Measurements from ENCODE around the gene PRDM16. TPM values are rescaled to one million over a fixed set of nuclear protein-coding genes. Genes with fewer than 3 reads are reported as not detected.

PRDM16 gene
- total RNA-seq, 1 donor from 2014 or later = 15.9 TPM

DNA sequence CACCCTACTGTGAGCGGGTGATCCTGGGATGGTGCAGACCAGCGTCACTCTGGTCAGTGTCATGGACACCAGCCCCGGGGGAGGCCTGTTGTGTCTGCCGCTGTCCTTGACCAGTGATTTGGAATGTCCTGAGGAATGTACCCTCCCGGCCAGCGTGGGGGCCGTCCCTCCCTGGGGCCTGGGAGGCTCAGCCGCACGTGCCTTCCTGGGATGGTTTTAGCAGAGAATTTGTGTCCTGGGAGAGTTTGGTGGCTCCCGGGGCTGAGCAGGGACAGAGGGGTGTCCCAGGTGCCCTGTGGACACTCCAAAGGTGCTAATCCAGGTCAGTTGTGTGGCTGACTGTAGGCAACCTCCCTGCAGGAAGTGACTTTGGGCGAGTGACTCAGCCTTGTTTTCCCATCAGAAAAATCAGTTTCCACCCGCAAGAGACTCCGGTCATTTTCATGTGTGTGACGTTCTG is 391.7 kb downstream of the PRDM16 start:
- DNase-seq (ENCODE audit: low spot score) = no peak

DNA sequence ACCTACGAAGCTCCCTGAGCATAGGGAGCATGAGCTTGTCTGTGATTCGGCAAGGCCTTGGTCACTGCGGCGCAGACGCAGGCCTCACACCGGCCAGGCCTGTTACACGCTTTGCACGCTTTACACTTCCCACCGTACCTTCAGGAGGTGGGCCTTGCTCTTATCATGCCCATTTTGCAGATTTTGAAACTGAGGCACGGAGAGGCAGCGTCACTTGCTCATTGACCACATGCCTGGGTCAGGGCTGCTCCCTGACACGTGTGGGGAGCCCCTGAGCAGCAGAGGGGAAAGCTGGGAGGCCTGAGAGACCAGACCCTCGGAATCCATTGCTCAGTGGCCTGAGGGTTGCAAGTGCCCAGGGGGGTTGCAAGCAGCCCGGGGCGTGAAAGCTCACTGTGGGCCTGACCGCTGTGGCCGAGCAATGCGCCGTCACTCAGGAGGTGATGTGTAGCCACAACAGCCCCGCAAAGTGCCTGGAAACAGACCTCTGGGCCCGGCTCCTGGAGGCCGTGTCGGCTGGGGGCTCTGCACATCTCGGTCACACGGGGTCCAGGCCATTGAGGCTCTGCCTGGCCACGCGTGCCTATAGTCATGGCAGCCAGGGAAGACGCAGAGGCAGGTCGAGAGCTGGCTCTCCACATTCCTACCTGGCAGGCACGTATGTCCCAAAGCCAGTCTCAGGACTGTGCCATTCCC is 392.4 kb downstream of the PRDM16 start:
- DNase-seq (ENCODE audit: low spot score) = no peak

DNA sequence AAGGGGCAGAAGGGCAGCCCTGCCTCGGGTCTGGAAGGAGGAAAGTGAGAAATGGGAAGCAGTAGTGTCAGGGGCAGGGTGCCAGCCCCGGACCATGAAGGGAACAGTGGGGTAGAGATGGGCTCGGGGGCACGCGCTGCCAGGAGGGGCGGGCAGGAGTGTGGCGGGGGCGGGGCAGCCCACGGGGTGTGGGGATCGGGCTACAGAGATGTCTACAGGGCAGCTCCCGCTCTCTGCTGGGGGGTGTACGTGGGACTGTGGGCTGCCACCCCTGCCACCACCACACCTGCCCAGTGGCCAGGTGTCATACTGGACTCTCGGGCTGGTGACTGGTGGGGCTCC is 392.9 kb downstream of the PRDM16 start:
- DNase-seq (ENCODE audit: low spot score) = no peak

DNA sequence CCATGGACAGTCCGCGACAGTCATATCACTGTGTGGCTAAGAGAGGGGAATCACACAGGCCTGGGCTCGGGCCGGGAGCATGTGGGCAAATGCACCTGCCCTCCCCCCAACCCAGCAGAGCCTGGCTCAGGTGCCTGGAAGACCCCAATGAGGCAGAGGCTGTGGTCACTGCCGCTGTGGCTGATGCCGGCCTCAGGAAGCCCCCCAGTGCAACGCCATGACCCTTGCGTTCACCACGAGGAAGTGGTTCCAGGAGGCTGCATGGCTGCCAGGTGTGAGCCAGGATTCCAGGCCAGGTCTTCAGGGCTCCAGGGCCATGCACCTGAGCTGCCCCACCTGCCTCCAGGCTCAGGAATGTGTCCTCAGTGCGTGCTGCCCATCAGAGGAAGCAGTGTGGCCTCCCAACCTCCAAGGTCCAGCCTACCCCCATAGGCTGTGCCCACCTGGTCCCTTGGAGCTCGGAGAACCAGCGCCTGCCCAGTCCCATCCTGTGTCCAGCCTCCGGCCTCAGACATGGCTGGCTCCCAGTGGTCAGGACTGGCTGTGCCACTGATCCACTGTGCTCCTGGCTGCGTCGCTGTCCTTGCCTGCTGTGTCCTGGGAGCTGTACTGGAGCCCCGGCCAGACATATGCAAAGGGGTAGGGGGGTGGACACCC is 393.5 kb downstream of the PRDM16 start:
- DNase-seq (ENCODE audit: low spot score) = no peak

DNA sequence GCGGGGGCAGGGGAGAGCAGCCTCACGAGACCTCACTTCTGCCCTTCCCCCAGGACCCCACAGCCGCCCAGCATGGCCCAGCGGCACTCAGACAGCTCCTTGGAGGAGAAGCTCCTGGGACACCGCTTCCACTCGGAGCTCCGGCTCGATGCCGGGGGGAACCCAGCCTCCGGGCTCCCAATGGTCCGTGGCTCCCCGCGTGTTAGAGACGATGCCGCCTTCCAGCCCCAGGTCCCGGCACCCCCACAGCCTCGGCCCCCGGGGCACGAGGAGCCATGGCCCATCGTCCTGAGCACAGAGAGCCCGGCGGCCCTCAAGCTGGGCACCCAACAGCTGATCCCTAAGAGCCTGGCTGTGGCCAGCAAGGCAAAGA is 394.0 kb downstream of the PRDM16 start:
- DNase-seq (ENCODE audit: low spot score) = no peak

DNA sequence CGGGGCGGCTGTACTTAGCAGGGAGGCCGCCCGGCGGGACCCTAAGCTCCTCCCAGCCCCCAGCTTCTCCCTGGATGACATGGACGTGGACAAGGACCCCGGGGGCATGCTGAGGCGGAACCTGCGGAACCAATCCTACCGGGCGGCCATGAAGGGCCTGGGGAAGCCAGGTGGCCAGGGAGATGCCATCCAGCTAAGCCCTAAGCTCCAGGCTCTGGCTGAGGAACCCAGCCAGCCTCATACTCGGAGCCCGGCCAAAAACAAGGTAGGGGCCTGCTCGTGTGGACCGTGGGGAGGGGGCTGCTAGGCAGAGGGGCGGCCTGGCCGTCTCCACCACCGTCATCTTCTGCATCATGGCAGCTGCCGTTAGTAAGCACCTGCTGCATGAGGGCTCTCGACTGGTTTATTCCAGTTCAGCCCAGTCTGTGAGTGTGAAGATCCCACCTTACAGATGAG is 394.4 kb downstream of the PRDM16 start:
- DNase-seq (ENCODE audit: low spot score) = no peak

DNA sequence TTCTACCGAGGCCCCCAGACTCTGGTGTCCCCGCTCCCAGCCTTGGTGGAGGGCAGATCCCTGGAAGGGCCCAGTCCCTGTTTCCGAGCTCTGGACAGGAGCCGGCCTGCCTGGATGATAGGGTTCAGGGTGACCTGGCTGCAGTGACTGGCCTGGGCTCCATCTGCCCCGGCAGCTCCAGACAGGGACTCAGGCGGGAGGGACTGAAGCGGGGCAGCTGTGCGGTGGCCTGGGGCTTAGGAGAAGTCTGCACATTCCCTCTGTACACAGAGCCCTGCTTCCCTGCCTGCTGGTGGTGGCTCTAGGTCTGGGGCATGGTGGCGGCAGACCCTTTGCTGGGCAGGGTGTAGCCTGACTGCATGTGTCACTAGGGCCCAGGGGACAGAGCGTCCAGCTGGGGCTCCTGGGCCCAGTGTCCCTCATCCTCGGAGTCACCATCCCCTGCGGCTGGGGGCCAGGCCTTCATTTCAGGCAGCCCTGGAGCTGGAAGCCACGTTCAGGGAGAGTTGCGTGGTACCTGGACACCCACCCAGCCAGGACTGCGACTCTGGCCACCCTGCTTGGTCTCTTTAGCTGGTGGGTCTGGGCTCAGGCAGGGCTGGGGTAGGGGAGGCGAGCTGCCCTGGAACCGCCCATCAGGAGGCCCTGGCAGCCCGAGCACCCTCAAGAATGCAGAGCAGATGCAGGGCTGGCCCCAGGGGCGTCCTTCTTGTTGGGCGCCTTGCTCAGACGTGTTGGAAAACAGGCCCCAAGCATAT is 395.1 kb downstream of the PRDM16 start:
- no peak for DNase-seq (ENCODE audit: low spot score)

DNA sequence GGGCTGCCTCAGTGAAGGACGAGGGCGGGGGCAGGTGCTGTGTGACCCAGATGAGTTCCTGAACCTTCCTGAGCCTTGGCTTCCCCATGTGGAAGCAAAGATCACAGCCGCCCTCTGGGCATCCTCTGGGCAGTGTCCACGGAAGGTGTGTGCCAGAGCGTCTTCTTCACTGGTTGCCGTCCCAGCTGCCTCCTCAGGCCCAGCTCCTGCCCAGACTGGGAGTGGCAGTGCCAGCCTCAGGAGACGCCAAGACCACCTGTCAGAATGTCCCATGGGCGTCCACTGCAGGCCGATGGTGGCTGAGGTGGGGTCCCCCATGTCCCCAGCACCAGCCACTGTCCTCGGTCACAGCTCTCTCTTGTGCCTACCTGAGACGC is 395.6 kb downstream of the PRDM16 start:
- DNase-seq (ENCODE audit: low spot score) = no peak

DNA sequence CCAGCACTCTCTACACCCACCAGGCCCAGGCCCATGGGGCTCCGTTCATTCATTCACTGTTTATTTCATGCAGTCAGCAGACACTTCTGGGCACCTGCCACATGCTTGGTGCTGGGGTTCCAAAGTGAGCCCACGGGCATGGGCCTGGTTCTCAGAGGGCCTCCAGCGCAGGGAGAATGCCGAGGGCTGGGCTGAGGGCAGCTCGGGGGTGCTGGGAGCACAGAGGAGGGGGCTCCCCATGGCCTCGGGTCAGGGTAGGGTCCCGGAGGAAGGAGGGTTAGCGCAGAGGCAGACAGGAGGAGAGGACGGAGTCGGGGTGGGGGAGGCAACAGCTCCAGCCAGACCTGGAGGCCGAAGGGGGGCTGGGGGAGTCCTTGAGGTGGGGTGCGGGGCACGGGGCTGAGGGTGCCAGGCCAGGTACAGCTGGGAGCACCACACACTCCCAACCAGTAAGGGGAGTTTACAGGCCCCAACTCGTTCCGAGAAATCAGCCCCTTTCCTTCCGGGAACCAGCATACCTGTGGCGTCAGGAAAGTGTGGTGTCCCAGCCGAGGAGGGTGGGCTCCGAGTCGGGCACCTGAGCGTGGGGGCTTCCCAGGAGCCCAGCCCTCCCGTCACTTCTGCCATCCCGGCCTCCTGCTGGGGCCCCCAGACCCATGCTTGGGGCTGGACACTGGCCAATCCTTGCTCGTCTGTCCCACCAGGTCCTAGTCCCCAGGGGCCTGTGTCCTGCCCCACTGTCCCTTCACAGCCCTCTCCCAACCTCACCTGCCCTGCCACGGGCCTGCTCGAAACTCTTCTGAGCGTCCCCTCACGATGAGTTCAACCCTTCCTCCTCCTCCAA is 396.3 kb downstream of the PRDM16 start:
- DNase-seq (ENCODE audit: low spot score) = peak; percentile 76

DNA sequence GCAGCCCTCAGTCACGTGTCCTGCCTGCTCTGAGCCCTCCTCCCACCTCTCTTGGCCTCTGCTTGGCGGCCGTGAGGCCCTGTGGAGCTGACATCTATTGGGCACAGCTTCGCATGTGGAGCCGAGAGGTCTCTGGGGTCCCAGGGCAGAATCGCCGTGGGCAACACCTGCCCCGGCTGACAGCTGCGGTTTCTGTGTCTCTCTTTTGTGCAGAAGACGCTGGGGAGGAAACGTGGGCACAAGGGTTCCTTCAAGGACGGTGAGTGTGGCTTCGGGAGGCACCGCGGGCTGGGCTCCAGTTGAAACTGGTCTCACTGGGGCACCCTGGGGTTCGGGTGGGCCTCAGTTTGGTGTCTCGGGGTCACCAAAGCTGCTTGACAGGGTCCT is 396.9 kb downstream of the PRDM16 start:
- no peak for DNase-seq (ENCODE audit: low spot score)

DNA sequence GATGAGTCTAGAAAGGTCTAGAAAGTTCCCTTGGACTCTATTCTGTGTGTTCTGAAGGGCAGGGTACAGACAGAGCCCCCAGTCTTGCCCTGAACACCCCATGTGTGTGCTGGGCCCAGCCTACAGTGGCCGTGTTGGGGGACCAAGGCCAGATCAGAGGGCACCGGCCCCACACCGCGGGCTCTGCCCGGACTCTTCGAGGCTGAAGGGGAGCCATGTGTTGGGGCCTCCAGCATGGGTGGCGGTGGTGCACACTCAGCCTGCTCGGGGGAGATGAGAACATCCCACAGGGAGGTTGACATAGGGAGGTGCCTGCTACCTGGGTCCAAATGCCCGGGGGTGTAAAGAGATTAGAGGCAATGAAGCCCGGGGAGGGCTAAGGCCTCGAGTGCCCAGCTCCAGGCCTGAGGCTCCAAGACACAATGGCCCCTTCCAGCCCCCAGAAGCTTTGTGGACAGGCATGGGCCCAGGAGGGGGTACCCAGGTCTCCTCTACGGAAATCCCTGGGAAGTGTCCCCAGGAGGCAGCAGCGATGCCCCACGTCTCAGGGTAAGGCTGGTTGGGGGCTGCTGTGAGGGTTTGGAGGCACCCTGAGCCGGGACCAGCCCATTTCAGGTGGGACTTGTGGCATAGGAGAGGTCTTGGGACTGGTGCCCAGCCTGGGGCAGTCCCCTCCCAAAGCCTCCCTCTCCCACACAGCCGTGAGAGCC is 397.5 kb downstream of the PRDM16 start:
- DNase-seq (ENCODE audit: low spot score) = no peak

DNA sequence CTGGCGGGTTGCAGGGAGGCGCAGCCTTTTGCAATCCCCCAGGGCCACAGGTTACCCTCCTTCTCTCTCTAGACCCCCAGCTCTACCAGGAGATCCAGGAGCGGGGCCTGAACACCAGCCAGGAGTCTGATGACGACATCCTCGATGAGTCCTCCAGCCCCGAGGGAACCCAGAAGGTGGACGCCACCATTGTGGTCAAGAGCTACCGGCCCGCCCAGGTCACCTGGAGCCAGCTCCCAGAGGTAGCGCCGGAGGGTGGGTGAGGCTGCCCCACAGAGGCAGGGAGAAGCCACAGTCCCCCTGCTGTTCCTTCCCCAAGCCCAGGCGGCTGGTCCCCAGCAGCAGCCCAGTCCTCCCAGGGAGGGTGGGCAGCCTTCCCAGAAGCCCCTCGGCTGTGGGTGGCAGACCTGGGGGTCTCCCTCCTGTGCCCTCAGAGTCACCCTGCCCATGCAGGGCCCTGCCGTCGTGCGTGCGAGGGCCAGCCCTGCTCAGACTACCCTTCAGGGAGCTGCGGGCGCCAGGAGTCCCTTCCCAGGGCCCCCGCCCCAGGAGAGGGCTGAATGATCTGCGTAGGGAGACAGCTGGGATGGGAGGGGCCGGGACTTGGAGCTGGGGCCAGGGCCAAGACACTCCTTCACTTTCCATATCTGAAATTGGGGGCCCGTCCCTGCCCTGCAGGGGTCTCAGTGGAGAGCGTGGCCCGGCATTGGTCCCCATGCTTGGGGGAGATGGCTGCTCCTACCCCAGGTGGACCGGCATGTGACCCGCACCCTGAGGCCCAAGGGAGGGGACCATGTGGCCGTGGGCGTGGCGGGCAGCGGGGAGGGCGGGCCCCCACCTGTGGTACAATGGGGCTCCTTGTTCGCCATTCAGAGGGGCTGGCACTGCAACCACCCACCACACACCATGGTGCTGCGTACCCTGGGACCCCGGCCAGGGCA is 398.4 kb downstream of the PRDM16 start:
- DNase-seq (ENCODE audit: low spot score) = no peak

DNA sequence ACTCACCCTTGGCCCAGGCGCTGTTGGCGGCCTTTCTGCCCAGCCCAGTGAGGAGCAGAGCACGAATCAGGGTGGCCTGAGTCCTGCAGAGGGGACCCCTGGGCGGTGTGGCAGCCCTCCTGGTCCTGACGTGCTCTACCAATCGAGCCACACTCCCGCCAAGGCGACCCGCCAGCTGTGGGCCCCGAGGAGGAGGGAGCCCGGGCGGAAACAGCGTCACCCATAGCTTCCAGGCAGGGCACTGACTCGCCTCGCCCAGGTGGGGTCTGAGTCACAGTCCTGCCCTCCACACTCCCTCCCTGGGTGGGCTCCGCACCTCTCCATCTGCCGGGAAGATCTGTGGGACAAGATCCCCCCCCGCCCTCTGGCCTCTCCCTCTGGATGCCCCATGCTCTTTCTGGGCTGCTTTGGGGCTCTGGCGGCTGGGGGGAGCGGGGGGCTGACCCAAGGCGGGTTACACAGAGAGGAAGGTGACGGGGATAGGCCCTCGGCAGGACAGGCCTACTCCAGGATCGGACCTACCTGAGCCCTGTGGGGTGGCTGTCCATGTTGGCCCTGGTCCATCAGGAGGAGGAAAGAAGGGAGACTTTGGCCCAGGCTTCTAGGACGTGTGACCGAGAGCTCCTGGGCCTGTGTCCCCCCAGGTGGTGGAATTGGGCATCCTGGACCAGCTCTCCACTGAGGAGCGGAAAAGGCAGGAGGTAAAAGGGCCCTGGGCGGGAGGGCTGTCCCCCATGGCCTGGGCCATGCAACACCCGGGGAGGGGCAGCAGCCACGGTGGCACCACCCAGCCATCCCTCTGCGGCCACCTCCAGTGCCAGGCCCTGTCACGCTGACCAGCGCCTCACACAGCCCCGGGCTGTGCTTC is 399.5 kb downstream of the PRDM16 start:
- no peak for DNase-seq (ENCODE audit: low spot score)

DNA sequence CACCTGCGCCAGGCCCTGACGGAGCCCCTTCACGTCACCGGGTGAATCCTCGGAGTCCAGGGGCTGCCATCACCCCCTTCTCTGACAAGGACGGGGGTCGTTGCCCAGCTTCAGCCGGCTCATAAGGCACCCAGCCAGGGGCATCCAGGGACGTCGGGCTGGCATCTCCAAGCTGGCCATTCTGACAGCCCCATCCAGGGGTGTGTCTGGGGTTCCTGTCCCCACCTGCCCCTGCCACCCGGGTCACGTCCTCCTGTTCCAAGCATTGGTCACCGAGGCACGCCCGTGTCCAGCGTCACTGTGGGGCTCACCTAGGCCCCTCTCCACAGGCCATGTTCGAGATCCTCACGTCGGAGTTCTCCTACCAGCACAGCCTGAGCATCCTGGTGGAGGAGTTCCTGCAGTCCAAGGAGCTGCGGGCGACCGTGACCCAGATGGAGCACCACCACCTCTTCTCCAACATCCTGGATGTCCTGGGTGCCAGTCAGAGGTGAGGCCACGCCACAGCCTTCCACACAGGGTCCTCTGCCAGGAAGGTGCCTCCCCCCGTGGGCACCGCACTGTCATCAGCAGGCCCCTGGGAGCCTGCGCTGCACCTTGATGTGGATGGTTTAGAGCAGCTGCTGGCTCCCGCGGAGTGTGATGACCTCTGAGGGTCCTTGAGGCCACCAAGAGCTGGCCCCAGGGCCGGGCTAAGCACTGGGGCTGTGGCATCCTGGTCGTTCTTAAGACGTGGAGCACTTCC is 400.3 kb downstream of the PRDM16 start:
- DNase-seq (ENCODE audit: low spot score) = no peak

DNA sequence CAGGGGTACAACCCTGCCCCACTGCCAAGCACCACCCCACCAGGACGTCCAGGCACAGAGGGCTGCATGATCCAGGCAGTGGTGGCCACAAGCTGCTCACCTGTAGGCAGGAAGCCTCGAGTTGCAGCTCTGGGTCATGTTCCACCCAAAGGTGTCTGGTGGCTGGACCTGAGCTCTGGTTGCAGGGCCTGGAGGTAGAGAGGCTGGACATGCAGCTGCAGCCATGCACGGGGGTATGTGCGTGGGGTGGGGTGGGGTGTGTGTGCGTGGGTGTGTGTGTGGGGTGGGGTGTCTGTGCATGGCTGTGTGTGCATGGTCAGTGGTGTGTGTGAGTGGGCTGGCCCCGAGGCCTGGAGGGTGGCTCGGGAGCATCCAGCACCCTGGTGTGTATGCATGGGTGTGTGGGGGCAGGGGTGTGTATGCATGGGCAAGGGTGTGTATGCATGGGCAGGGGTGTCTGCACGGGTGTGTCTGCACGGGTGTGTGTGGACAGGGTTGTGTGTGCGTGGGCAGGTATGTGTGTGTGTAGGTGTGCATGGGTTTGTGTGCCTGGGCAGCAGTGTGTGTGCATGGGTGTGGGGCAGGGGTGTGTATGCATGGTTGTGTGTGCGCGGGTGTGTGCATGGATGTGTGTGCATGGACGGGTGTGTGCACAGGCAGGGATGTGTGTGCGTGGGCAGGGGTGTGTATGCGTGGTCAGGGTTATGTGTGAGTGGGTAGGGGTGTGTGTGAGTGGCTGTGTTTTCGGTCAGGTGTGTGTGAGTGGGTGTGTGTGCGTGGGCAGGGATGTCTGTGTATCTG is 401.0 kb downstream of the PRDM16 start:
- DNase-seq (ENCODE audit: low spot score) = no peak

DNA sequence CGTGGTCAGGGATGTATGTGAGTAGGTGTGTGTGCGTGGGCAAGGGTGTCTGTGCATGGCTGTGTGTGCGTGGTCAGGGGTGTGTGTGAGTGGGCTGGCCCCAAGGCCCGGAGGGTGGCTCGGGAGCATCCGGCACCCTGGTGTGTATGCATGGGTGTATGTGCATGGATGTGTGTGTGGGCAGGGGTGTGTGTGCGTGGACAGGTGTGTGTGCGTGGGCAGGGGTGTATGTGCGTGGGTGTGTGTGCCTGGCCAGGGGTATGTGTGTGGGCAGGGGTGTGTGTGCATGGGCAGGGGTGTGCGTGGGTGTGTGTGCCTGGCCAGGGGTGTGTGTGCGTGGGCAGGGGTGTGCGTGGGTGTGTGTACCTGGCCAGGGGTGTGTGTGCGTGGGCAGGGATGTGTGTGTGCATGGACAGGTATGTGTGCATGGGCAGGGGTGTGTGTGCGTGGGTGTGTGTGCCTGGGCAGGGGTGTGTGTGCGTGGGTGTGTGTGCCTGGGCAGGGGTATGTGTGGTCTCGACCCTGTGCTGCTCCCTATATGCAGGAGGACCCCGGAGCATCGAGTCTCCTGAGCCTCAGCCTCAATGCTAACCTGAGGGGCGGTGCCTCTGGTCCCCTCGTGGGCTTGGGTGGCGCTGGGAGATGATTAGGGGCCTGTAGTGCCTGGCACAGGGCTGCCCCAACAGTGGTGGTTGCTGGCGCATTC is 401.8 kb downstream of the PRDM16 start:
- DNase-seq (ENCODE audit: low spot score) = no peak
